Measurements from ENCODE around the gene NUDCD3. TPM values are rescaled to one million over a fixed set of nuclear protein-coding genes. Genes with fewer than 3 reads are reported as not detected.
A peak's percentile ranks its signal among the peaks of the same experiment; 100 is the strongest.

NUDCD3 gene
- total RNA-seq, 1 donor from 2014 or later: 91.0 TPM

- no peaks in the 10 kb centered on the region for H3K36me3 ChIP-seq
- intact Hi-C loops (cut with DNase I): no loop called here
- DNase-seq (no peak), ATAC-seq (no peak)
- H3K4me1 ChIP-seq: no peaks in the 10 kb centered on the region
- H3K27ac ChIP-seq: no peak overlapping the region
- TF ChIP-seq, protein P1, sequence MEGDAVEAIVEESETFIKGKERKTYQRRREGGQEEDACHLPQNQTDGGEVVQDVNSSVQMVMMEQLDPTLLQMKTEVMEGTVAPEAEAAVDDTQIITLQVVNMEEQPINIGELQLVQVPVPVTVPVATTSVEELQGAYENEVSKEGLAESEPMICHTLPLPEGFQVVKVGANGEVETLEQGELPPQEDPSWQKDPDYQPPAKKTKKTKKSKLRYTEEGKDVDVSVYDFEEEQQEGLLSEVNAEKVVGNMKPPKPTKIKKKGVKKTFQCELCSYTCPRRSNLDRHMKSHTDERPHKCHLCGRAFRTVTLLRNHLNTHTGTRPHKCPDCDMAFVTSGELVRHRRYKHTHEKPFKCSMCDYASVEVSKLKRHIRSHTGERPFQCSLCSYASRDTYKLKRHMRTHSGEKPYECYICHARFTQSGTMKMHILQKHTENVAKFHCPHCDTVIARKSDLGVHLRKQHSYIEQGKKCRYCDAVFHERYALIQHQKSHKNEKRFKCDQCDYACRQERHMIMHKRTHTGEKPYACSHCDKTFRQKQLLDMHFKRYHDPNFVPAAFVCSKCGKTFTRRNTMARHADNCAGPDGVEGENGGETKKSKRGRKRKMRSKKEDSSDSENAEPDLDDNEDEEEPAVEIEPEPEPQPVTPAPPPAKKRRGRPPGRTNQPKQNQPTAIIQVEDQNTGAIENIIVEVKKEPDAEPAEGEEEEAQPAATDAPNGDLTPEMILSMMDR (IDR thresholded peaks at IDR 0.05): no peak
- H3K4me3 ChIP-seq: no peak overlapping the region
- H3K27me3 ChIP-seq: no peaks in the 10 kb centered on the region
- H3K9me3 ChIP-seq: no peaks in the 10 kb centered on the region
Observed at GRCh38 chr7:44335184-44335583, 155.3 kb downstream of the NUDCD3 start.

GRCh38 chr7:44334734-44335097, 155.7 kb downstream of the NUDCD3 start:
- DNase-seq: no peak
- peak; percentile 37 for ATAC-seq
- H3K9me3 ChIP-seq: no peaks in the 10 kb centered on the region
- H3K4me1 ChIP-seq: no peaks in the 10 kb centered on the region
- TF ChIP-seq, protein P1 (IDR thresholded peaks at IDR 0.05): no peak
- no peak overlapping the region for H3K27ac ChIP-seq
- H3K27me3 ChIP-seq: no peaks in the 10 kb centered on the region
- intact Hi-C loops (cut with DNase I): no loop called here
- no peaks in the 10 kb centered on the region for H3K36me3 ChIP-seq
- no peak overlapping the region for H3K4me3 ChIP-seq

DNA sequence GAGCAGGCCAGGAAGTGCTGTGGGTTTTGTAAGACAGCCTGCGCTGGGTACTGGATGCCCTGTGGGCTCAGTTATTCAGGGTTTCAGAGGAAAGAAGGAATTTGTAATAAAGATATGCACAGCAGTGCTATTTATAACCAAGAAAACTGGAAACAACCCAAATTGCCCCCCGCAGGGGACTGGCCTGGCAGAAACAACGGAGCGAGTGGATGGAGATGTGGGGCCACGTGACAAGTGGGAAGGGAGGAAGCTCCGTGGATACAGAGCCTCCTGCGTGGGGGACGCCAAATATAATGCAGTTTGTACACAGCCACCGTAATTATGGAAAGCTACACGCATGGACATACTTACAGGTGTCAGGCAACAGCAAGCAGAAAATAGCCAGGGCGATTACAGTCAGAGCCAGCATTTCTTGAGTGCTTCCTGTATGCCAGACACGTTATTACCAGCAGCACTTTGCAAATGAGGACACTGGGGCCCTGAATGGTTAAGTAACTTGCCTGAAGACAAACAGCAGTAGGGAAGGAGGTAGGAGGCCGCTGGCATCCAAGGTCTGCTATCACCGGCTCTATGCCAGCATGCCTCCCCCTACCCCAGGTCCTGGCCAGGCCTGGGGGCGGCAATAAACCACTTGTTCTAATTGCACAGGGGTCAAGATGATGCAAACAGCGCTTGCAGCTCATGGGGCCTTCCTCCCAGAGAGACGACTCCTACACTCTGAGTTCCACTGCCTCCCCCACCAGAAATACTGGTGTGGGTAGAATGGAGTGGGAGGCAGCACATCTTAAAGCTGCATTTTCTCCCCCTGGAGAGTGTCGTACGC, 156.3 kb downstream of the NUDCD3 start:
- Histone ChIP-seq H3K27ac (no peak overlapping the region), H3K36me3 (no peaks in the 10 kb centered on the region), H3K4me3 (no peak overlapping the region), H3K27me3 (no peaks in the 10 kb centered on the region), H3K4me1 (no peaks in the 10 kb centered on the region), H3K9me3 (no peaks in the 10 kb centered on the region)
- TF ChIP-seq, protein P1 (IDR thresholded peaks at IDR 0.05): no peak
- ATAC-seq (no peak), DNase-seq (no peak)
- intact Hi-C loops (cut with DNase I): no loop called here

GRCh38 chr7:44331682-44332081, 158.8 kb downstream of the NUDCD3 start:
- intact Hi-C loops (cut with DNase I): no loop called here
- Histone ChIP-seq H3K27me3 (peaks cover 2% of the 10 kb centered on the region), H3K36me3 (no peaks in the 10 kb centered on the region), H3K4me1 (no peaks in the 10 kb centered on the region), H3K4me3 (no peak overlapping the region), H3K27ac (no peak overlapping the region), H3K9me3 (no peaks in the 10 kb centered on the region)
- ATAC-seq (no peak), DNase-seq (no peak)
- TF ChIP-seq, protein P1 (IDR thresholded peaks at IDR 0.05): no peak

DNA sequence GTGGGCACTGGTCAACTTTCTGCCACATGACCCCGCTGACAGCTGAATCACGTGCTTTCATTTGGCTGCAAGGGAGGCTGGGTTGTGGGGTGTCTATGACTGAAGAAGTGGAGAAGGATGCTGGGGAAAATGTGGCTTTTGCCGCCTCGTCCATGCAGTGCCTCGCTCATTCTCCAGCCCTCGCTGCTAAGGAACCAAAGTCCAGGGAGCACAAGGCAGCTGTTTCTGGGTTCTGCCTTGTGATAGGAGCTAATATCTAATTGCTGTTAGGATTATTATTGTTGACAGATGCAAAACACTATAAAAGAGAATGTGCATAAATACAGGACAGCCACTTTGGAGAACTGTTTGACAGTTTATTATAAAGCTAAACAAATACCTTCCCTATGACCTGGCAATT, 160.1 kb downstream of the NUDCD3 start:
- Histone ChIP-seq H3K9me3 (no peaks in the 10 kb centered on the region), H3K27ac (no peak overlapping the region), H3K4me3 (no peak overlapping the region), H3K36me3 (no peaks in the 10 kb centered on the region), H3K4me1 (no peaks in the 10 kb centered on the region), H3K27me3 (peaks cover 12% of the 10 kb centered on the region)
- TF ChIP-seq, protein P1 (IDR thresholded peaks at IDR 0.05): no peak
- DNase-seq (no peak), ATAC-seq (no peak)
- intact Hi-C loops (cut with DNase I): no loop called here
